ENCODE measurements around the gene ENOX2.
"Not testable (repeated sequence)": the region's sequence is repeated elsewhere in the genome, so short reads cannot be mapped to it uniquely, and the experiment has no call there.

Gene ENOX2

DNA sequence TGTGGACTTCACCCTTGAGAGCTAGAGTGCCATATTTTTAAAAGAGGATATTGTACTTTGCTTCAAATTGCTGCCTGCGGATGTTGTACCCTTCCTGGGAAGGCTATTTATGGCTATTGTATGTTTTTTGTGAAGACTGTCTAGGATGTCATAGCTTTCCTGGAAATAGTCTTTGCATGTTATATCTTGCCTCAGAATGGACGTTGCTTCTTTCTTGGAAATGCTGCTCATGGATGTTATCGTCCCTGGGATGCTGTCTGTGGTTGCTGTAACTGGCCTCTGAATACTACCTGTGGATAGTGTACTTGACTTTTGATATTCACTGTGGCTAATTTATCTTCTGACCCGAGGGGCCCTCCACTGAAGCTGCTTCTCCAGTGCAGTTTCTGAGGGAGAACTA, 146.8 kb downstream of the ENOX2 start:
- DNase-seq (ENCODE audit: low spot score): no peak

DNA sequence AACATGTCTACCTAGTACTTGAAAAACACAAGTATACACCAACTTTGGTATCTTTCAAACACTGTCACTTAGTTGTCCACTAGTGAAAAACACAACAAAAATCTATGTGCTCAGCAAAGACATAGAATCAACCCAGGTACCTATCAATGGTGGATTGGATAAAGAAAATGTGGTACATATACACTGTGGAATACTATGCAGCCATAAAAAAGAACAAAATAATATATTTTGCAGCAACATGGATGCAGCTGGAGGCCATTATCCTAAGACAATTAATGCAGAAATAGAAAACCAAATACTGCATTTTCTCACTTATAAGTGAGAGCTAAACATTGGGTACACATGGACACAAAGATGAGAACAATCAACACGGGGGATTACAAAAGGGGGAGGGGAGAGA, 148.7 kb downstream of the ENOX2 start:
- no peak for DNase-seq (ENCODE audit: low spot score)

DNA sequence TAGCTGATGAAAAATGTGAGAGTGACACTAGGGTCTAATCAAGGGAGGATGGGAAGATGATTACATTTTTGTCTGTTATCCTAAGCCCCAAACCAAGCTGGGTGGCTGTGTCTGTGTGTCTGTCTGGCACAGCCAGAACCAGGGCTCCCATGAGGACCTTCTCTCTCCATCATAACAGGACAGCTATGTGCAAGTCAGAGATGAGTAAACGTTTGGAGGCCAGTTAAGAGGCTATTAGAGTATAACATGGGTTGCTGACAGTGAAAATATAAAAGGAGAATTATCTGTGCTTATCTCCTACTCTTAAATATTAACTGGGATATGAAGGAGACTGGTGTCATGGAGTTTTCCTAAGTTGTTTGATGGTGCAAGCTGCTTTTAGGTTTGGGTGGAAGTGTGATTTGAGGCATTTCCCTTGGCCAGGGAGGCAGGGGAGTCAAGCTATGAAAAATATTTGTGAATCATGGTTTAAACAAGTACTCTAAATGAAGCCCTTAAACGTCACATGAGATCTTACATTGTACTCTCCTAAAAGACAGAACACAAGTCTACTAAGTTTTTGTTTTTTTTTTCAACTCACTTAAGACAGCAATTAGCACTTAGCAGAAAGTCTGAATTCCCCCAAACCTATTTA, 156.2 kb downstream of the ENOX2 start:
- no peak for DNase-seq (ENCODE audit: low spot score)

DNA sequence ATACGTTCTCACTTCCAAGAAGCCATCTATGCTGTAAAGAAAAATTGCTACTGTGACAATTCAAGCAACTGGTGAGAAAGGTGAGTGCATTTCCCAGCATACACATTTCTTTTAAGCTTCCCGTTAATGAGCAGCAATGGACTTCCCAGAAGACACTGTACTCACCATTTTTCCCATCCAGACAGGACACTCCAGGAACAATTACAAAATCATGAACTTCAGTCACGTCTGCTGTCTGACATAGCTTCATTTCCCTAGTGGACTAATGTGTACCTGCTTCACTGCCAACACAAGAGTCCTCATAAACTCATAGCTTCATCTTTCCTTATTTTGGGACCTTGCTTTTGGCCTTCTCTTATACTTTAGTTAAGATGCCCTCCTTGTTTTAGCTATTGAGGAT, 156.9 kb downstream of the ENOX2 start:
- DNase-seq (ENCODE audit: low spot score): no peak

DNA sequence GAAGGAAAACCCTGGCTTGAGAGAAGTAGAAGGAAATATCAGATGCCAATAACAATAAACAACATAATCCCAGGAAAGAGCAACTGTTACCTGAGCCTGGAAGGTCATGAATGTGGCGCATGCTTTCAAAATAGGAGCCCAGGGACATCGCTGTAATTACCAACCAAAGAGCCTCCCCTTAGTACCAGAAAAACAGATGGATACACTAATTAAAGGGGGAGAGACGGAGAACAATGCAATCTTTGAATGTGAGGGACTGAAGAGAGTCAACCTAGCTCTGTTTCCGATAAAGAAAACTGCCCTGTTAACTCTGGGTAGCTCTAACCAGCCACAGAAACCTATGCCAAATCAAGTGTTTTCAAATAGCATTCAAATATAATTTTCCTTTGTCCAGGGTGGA, 161.4 kb downstream of the ENOX2 start:
- no peak for DNase-seq (ENCODE audit: low spot score)

DNA sequence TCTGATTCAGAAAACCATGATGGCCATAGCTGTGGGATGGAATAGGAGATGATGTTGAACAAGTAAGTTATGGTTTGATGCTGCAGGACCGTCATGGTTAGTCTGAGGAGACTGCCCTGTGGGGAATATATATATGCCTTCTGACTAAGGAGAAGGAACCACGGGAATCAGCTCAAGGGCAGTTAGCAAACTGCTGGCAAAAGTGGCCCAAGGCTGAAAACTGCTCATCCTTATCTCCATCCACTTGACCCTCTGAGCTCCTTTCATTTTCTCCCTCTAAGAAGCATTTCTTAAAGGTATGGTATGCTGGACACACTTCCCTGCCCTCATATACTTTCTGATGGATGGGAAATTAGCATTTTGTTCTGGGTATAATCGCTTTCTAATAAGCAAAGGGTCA, 161.9 kb downstream of the ENOX2 start:
- no peak for DNase-seq (ENCODE audit: low spot score)

DNA sequence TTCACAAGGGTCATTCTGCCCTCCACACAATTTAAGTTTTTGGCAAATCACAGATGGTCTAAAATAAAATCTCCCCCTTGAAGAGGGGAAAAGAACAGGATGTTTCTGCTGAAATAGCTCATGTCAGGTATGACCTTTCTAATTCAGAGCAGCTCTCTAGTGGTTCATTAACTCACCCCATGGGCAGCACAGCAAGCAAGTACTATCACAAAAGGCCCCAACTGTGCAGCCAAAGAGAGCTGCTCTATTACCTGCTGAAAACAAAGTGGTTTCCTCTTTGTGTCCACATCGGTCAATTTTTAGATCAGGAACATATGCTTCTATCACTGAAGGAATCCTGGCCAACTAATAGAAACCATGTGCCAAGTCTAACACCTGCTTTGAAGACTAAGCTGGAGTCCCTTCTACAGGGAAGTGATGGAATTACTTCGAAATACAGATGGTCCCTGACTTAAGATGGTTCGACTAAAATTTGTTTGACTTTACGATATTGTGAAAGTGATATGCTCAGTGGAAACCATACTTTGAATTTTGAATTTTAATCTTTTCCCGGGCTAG, 164.3 kb downstream of the ENOX2 start:
- no peak for DNase-seq (ENCODE audit: low spot score)

DNA sequence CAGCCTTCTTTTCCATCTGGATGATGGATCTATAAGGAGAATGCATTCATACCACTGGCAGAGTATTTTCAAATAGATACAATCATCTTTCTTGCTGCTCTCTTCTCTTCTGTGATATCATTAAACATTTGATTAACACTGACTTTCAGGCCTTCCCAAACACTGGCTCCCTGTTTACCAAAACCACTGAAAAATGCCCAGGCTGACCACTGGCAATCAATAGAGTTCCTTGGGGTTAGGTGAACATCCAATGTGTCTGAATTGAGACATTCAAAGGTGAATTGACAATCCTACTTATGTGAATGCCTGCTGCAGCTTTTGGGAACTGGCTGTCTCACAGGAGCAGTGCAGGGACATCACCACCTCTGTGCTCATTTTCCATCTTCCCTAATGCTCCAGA, 168.3 kb downstream of the ENOX2 start:
- DNase-seq (ENCODE audit: low spot score): no peak

DNA sequence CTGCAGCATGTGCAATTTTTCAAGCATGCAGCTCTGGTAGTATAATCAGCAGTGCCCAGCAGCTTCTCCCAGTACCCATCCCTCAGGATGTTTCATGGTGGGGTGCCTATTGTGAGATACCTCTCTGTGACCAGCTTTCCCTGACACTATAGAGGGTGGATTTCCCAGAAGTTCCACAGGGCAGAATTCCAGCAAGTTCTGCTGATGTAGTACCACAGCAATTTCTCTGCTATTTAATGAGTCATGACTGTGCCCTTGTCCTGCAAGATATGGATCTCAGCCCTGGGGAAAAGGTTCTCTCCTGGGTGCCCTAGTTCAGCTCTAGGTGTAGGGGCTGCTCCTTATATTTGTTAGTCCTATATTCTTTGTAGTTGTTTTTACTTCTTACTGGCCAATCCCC, 174.8 kb downstream of the ENOX2 start:
- DNase-seq (ENCODE audit: low spot score): no peak

DNA sequence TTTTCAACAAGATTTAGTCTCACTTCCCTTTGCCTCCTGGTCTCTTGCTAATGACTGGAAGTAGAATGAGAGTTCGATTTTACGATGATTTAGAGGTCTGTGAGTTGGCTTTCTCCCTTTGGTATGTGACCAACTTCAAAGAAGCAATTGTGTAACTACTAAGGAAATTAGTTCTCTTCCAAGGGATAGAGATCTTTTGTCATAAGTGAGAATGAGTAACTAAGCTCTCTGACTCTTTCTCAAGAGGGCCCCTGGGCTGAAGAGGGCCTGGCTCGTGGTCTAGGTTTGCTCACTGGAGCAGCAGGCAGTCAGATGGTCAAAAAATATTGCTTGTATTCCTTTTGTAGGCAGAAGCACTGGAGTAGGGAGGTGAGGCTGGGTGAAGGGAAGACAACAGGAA, 176.3 kb downstream of the ENOX2 start:
- DNase-seq (ENCODE audit: low spot score): no peak

DNA sequence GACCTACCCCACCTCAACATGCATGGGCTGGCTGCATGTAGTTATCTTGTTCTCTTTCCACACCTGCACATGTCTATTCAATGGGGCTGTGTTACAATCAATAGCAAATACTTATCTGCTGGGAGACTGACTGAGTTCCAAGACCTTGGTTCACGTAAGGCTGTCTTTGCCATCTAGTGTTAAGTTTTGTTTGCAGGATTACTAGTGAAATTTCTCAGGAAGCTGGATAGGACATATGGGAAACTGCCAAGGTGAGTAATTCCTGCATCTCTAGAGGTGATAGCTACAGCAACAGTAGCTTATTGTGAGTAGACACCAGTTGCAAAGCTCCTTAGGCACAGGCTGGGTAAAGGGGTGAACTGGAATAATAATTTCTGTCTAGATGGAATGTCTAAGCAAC, 177.5 kb downstream of the ENOX2 start:
- no peak for DNase-seq (ENCODE audit: low spot score)

DNA sequence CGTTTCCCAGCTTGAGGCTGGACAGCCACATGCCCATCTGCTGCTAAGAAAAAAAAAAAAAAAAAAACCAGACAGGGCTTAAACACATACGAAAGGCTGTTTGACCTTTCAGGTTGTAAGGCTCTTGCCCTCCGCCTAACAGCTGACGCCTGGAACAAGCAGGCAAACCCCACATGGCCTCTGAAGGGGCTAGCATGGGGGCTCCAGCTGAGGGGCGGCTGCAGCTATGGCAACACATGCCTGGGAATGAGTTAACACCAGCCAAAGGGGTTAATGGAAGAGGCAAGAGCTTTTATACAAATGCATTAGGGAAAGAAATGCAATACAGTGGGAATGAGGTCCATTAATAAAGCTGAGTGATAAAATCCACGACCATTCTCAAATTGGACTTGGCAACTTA, 183.6 kb downstream of the ENOX2 start:
- DNase-seq (ENCODE audit: low spot score): no peak

DNA sequence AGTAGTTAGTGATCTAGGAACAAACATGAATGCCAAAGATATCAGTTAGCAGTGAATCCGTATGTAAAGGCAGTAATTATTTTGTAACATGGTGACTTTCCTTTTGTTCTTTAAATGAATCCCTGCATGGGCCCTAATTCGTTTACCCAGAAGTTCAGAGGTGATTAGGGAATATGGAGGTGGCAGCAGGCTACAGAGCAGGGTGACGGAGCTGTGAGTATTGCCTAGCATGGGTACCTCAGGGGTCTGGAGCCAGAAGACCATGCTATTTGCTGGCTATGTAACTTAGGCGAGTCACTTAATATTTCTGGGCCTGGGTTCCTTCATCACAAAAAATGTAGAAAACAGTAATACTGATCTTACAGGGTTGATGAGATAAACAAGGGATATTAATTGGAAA, 184.9 kb downstream of the ENOX2 start:
- DNase-seq (ENCODE audit: low spot score): no peak

DNA sequence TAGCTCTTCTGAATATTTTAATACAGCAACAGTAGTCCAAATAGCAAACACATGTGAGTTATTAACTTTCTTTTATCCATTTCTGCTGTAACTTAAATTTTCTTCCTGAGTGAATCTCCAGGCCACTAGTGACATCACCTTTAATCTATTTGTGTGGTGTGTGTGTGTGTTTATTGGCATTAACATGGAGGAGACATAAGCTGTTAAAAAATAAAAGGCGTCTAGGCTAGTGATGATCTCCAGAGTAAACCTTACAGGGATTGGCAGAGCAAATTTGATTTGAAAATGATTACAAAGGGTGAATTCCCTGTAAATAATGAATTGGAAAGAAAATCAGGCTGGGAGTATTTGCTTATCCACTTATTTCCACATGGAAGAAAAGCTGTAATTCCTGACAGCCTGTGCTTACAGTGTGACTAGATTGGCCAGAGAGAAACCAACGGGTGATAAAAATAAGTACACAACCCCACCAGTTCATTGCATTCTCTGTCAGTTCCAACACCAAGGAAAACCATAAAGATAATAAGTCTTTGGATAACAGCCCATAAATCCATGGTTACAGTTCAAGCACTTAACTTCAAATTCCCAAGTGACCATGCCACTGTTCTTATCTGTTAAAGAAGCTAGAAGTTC, 186.1 kb downstream of the ENOX2 start:
- no peak for DNase-seq (ENCODE audit: low spot score)

DNA sequence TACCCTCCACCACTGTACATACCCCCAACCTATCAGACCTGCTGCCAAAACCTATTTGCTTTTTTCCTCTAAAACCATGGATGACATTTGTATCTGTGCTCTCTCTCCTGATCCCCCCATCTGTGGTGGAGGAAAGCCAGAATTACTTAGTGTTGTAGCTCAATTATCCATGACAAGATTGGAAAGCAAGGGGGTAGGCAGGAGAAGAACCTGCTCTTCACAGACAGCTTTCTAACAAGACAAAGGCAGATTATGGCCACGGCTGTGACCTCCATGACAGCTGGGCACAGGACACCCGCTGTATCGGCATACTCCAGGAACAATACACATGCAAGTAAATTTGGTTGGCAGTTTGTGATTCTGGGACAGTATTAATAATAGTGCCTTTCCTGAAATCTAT, 186.7 kb downstream of the ENOX2 start:
- DNase-seq (ENCODE audit: low spot score): no peak

DNA sequence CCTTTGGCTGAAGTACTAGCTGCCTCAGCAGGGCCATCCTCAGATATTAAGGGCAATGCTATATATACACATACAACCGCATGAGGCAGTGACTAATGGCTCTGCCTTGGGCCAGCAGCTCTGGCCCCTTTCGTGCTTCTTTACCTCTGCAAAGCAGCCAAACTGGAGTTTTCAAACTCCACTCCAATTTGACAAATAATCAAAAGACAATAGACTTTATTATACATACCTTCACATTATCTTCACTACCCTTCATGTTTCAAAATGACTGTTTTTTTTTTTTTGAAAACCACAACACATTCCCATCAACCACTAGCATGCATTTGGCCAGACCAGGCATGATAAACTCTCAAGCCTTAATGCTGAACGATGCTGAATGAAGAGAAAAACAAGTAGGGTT, 187.7 kb downstream of the ENOX2 start:
- no peak for DNase-seq (ENCODE audit: low spot score)

DNA sequence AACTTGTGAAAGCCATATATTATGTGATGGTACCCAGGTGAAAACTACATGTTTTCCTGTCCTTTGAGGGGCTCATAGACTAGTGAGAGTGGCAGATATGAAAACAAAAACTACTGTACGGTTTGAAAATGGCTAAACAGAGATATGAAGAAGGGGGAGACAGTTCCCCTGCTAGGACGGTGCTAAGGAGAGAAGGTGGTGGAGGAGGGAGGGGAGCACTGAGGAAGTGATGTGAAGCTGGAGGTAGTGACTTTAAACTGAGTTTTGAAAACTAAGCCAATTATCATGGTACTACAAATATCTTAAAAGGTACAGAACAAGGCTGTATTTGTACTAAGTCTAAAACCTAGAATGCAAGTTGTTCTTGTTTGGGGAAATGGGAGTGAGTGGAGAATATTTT, 188.3 kb downstream of the ENOX2 start:
- no peak for DNase-seq (ENCODE audit: low spot score)

DNA sequence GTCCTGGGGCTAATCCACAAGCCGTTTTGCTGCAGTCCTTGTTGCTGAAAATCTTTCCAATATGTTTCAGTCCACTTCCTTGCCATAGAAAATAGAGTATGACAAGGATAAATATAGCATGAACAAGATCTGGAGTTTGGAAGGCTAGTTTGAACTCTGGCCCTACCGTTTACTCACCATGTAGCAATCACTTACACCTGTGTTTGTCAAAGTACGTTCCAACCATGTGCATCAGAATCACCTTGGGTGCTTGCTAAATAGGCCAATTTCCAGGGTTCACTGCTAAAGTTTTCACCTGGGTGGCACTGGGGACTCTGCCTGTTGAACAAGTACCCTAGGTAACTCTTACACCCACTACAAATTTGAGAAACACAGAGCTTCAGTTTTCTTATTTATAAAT, 188.9 kb downstream of the ENOX2 start:
- no peak for DNase-seq (ENCODE audit: low spot score)

DNA sequence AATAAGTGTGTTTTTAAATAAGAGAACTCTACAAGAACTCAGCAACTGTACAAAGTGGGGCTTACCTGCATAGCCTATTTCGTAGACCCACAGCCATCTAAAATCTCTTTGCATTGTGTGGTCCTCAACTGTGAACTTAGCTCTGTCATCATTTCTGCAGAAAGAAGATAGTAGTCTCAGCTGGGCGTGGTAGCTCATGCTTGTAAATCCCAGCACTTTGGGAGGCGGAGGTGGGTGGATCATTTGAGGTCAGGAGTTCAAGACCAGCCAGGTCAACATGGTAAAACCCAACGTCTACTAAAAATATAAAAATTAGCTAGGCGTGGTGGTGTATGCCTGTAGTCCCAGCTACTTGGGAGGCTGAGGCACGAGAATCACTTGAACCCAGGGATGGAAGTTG, 193.8 kb downstream of the ENOX2 start:
- DNase-seq (ENCODE audit: low spot score): not testable (repeated sequence)

DNA sequence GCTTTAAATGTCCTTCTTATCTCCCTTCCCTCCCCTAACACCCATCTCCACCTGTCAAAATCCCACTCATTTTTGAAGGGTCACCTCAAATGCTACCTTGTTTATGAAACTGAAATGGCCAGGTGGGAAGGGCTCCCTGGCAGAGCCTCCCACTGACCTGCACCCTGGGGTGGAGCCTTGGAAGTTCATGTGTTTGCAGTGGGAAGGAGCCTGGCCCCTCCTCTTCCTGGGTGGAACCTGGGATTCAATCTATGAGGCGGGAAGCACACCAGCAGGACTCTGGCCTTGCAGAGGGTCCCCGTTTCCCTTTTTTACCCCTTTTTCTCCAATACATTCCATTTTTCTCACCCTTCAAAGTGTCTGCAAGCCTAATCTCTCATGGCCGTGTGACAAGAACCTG, 197.4 kb downstream of the ENOX2 start:
- DNase-seq (ENCODE audit: low spot score): no peak

DNA sequence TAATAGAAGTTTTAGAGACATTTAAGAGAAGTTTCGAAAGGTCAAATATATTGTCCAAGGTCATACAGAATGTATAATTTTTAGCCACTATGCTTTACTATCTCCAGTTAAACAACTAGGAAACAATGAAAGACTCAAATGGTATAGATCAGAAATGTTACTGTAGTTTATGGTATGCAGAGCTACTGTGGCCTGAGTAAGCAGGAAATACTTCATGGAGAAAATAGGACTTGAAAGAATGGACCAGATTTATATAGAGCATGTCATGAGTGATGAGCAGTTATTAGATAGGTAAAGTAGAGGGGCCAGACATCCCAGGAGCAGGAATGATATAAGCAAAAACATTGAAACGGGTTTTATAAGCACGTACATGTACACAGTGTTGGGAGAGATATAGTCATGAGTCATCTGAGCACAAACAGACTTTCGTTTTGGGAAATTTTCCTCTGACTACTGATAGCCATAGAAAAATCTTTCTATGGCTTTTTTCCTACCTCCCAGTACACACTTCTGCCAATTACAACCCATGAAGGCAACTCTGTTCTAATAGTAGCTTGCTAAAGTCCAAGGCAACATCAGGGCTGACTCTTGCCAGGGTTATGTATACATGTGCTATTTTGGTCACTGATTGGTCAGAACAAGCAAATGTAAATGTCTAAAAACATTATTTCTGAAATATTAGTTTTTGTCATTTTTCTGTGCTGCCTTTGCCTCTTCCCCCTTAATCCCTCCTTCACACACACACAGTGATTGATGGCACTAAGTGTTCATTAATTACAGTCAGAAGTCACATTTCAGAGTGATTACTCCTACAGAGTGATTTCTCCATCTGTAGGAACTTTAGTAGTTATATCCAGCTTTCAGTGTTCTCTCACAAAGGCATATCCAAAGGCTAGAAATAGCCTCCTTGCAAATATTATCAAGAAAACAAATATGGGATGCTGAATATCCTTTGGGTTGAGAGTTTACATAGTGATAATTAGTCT, 198.7 kb downstream of the ENOX2 start:
- DNase-seq (ENCODE audit: low spot score): no peak

DNA sequence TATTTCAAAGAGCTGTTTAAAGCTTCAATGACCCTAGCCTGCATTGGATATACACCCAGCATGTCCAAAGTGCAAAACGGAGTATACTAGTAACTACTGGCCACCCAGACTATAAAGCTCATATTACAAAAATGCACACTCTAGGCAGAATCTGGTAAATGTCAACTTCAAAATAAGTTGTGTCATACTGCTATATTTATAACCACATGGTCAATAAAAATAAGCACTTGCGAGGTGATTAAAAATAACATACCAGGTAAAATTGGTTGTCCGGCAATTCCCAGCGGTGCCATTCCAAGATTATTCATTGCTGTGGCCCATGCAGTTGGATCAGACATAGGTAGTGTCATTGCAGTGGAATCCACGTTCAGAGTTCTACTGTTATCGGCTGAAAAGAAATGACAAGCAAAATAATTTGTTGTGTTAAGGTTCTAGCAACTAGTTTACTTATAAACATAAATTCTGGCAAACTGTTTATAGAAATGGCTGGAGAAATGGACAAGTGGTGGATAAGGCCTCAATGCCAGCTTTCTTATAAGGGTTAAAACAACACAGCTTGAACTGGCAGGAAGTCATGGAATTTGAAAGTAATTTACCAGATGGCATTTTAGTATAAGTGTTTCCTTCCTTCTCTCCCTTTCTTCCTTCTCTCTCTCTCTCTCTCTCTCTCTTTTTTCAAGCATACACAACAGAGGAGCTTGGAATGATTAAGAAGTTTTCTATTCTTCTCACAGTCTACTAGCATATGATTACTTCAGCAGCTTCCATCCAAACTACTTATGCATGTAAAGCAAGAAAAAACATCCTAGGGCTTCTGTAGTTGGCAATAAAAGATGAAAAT, 199.9 kb downstream of the ENOX2 start:
- DNase-seq (ENCODE audit: low spot score): no peak
